GM12864 (cell line): ENCODE data around the gene CA5A.

Experiments used
- DNase-seq: peaks from one replicate; pipeline ENCODE4 v3.0.0-alpha.2; 2011; ENCODE audit warnings: low read depth
- H3K4me3 ChIP-seq: 2 replicates; pipeline ENCODE4 v1.5.1; 2011; ENCODE audit warnings: mild to moderate bottlenecking, low read depth, low read length, control low read depth
- CTCF ChIP-seq: IDR thresholded peaks from 2 replicates; pipeline ENCODE4 v1.5.1; 2011; ENCODE audit warnings: low read depth, mild to moderate bottlenecking, moderate library complexity, low read length, control low read depth, inconsistent platforms; ENCODE audit errors: missing control alignments

CA5A gene

GRCh38 chr16:87961623-87962022 is 25.3 kb upstream of the CA5A start:
- no peak for DNase-seq
- no peak for TF ChIP-seq CTCF
- no peak overlapping the region for H3K4me3 ChIP-seq

- H3K4me3 ChIP-seq, result no peak overlapping the region
- no peak for DNase-seq
- no peak for TF ChIP-seq CTCF
Observed at GRCh38 chr16:87960852-87961251, 24.5 kb upstream of the CA5A start.

- TF ChIP-seq CTCF, result no peak
- H3K4me3 ChIP-seq, result no peak overlapping the region
- no peak for DNase-seq
Observed at GRCh38 chr16:87960296-87960695, 24.0 kb upstream of the CA5A start.

- H3K4me3 ChIP-seq, result no peak overlapping the region
- TF ChIP-seq CTCF, result no peak
- DNase-seq, result no peak
Observed at GRCh38 chr16:87959391-87959990, 23.2 kb upstream of the CA5A start.

- no peak overlapping the region for H3K4me3 ChIP-seq
- TF ChIP-seq CTCF, result no peak
- no peak for DNase-seq
Observed at GRCh38 chr16:87958632-87959031, 22.3 kb upstream of the CA5A start.

GRCh38 chr16:87957296-87958094 is 21.2 kb upstream of the CA5A start:
- no peak for TF ChIP-seq CTCF
- DNase-seq, result no peak
- H3K4me3 ChIP-seq, result no peak overlapping the region; the same call in 1 of the 2 replicates
